H1 (cell line): ENCODE results near the gene SRPX2. TPM values are rescaled to one million over a fixed set of nuclear protein-coding genes. Genes with fewer than 3 reads are reported as not detected.

ENCODE experiments used
- BACH1 ChIP-seq: IDR thresholded peaks from 2 replicates; pipeline ENCODE4 v1.6.1; 2012; ENCODE audit warnings: low read length, improper control_type of control experiment
- CHD7 ChIP-seq: fragments of 300-600 bp; sonication (generic); IDR thresholded peaks from 2 replicates; pipeline ENCODE4 v1.7.1; 2012; ENCODE audit warnings: low read length, moderate library complexity, mild to moderate bottlenecking, inconsistent platforms; ENCODE audit not compliant: insufficient replicate concordance
- EP300 ChIP-seq, 2 experiments: IDR thresholded peaks; 1 replicate in 1 of 2; 2 replicates in 1 of 2; pipeline ENCODE4 v1.6.1; 2011 to 2012; ENCODE audit warnings: low read depth in 2 of 2, low read length in 2 of 2, mild to moderate bottlenecking in 2 of 2, borderline replicate concordance in 1 of 2, inconsistent platforms in 1 of 2, moderate library complexity in 1 of 2
- KDM1A ChIP-seq: fragments of 200-600, 300-600 bp; sonication (generic); IDR thresholded peaks from 2 replicates; pipeline ENCODE4 v1.7.1; 2016; ENCODE audit warnings: mild to moderate bottlenecking, low read length, borderline replicate concordance
- PHF8 ChIP-seq: fragments of 200-600 bp; sonication (generic); conservative IDR thresholded peaks from 2 replicates; pipeline ENCODE4 v1.7.1; 2012; ENCODE audit warnings: low read depth, mild to moderate bottlenecking, inconsistent platforms, low read length, moderate library complexity
- SP1 ChIP-seq: IDR thresholded peaks from 2 replicates; pipeline ENCODE4 v1.6.1; 2011; ENCODE audit warnings: low read depth, low read length
- TBP ChIP-seq: IDR thresholded peaks from 2 replicates; pipeline ENCODE4 v1.6.1; 2011; ENCODE audit warnings: low read depth, low read length, improper control_type of control experiment
- polyA plus RNA-seq, 7 experiments: library from polyadenylated mRNA; depleted of rRNA in 3 of 7; stranded (reverse) in 5 of 7; unstranded in 2 of 7; fragments of >200 nt in 5 of 7; fragments of 200-250 nt in 2 of 7; gene quantifications; 1 replicate in 5 of 7; 2 replicates in 1 of 7; 4 replicates in 1 of 7; pipeline versions ENCODE4 v1.2.1 to v1.2.3, GENCODE V29; 2011 to 2013; ENCODE audit warnings: missing spikeins in 2 of 7, mixed read lengths in 2 of 7
- total RNA-seq: library from RNA; stranded (reverse); fragmentation: NEBNext Ultra II Directional; extraction: Animal tissue kit (Norgen Biotek cat#: 25700); gene quantifications from 2 replicates; pipeline ENCODE4 v1.2.1, GENCODE V29; 2021
- TF ChIP-seq, protein P1 (sequence below): IDR thresholded peaks from 2 replicates; pipeline ENCODE4 v1.6.1; 2012; ENCODE audit warnings: low read length, inconsistent platforms

SRPX2 gene
- total and polyA plus RNA-seq, 2 of the 8 experiments (the other 6 are each of a cell fraction or from before 2014, with no cell fraction given) = not detected

DNA sequence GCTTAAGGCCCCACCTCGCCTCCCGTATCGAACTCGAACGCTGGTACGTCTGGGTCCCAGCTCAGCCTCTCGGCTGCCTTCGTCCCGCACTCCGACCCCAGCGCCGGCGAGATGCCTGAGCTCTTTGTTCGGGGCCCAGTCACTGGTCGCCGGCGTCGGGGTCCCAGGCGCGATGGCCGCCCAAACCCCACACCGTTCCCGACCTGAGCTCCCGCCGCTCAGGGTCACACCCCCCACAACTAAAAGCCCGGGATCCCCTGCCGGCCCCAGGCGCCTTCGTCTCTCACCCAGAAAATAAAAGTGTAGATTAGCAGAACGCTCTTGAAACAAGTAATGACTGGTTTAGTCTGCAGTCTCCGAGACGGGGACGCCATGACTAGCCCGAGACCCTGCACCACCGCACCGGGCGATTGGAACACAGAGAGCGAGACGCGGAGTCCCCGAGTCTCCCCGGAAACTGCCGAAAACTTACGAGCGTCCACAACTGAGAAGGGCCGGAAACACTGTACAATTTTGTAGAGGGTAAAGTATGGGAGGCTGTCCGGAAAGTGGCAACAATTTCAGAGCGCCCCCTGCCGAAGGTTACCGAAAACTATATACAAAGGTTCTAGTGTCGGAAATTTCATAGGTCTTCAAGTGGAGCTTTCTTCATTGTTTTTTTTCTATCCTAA, 7.5 kb upstream of the SRPX2 start, which contains the start of gene TSPAN6 (continued):
- TF ChIP-seq PHF8 = peak; percentile 79
- TF ChIP-seq KDM1A = no peak
- no peak for TF ChIP-seq BACH1
- TF ChIP-seq, protein P1, sequence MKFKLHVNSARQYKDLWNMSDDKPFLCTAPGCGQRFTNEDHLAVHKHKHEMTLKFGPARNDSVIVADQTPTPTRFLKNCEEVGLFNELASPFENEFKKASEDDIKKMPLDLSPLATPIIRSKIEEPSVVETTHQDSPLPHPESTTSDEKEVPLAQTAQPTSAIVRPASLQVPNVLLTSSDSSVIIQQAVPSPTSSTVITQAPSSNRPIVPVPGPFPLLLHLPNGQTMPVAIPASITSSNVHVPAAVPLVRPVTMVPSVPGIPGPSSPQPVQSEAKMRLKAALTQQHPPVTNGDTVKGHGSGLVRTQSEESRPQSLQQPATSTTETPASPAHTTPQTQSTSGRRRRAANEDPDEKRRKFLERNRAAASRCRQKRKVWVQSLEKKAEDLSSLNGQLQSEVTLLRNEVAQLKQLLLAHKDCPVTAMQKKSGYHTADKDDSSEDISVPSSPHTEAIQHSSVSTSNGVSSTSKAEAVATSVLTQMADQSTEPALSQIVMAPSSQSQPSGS = no peak
- TF ChIP-seq TBP = peak; percentile 65
- TF ChIP-seq CHD7 = no peak
- no peak for TF ChIP-seq EP300 (IDR thresholded peaks at IDR 0.05; ENCODE audit: borderline replicate concordance in 1 of 2, low read depth in 2 of 2, low read length in 2 of 2)
- no peak for TF ChIP-seq SP1
